ENCODE measurements around the gene HIVEP3.

HIVEP3 gene

DNA sequence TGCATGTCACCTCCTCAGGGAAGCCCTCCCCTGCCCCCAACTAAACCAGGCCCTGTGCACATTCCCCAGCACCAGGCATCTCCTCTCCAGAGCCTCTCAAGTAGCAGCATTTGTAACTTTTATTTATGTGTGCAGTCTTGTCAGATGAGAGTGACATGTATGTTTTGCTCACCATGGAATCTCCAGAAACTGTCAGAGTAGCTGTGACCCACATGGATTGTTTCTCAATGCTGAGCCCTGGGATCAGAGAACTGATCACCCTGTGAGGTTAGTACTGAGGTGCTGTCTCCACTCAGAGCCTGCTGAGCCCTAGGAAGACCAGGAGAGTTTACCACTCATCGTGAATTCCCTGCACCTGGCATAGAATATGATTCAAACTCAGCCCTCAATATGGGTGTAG is 243.3 kb downstream of the HIVEP3 start:
- DNase-seq, result no peak

DNA sequence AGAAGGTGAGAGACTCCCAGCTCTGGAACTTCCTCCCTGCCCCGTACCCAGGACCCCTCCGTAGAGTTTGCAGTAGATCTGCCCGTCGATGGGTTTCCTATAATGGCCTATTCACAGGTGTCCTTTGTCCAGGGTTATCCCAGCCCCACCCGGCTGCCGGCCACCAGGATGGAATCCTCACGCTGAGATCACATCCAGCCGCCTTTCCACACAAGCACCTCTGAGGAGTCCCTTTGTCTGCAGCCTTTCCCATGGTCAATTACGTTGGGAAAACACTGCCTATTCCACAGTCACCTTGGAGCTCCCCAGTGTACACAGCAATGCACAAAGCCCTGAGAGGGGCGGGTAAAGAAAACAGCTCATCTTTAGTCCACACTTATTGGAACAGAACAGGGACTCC is 244.2 kb downstream of the HIVEP3 start:
- DNase-seq, result no peak

DNA sequence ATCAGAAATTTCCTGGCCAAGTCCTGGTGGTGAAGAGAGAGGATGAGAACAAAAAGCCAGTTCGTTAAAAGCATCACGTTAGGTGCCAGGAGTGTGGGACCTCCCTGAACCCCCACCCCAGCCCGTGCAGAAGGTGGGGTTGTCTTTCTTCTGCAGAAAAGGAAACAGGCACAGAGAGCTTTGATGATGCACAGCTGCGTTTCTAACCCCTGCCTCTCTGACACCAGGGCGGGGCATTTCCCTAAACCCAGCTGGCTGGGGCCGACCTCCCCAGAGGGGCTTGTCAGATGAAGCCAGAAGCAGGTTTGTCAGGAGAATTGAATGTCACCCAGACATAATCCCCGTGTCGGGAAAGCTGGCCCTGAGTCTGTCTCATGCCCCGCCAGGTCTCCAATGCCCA is 244.9 kb downstream of the HIVEP3 start:
- DNase-seq, result no peak

DNA sequence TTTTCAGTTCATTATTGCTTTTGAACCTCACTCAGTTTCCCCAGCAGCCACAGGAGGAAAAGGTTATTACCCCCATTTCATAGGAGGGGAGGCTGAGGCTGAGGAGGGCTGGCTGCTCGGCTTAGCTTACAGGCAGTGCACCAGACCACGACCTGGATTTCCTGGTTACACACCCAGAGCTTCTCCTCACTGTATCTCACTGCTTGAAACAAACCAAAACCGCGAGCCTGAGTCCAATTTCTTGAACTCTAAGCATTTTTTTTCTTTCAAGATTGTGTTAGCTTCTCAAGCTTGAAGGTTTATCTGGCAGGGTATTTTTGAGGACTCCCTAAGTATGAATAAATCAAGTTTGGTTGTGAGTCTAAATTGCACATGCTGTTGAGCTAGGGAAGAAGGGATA is 245.3 kb downstream of the HIVEP3 start:
- no peak for DNase-seq

DNA sequence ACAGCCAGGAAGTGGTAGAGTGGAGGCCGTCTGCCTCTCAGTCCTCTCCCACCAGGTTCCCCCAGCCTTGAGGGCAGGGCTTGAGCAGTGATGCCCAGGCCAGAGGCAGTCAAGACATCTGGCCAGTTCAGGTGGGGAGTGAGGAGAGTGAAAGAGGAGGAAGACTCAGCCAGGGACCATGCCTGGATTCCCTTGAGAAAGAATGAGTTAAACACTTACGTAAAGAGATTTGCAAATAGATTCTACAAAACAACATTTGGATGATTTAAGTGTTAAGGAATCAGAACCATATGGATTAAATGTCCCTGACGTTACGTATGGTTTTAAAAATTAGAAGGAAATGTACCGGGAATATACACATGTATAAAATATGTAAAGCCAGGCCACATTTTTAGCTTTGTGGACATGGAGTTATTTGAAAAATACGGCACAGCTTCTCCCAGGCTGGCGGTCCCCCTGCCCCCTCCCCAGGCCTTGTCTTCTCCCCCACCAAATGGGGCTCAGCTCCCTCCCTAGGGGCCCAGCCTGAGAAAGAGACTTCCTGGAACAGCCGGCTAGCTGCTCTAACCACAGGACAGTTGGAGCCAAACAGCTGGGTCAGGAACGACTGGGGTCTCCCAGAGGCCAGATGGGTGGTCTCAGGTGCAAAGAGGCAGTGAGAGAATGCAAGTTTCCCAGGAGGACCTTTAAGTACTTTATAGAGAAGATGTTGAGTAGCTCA is 245.9 kb downstream of the HIVEP3 start:
- no peak for DNase-seq

DNA sequence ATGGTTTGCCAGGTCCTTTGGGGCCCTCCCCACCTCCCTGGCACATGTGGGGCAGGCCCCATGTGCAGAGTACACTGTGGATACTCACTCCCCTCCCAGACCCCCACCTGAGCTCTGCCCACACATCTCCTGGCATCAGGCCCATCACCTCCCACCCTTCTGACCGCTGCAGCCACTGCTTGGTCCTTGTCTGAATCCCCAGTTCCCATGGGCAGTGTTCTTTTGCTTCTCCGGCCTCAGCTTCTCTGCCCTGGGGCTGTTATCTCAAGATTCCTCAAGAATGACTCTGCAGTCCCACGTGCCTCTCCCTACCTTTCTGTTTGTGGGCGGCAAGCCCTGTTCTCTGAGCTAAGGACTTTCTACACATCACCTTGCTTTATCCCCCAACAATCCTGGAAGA is 246.5 kb downstream of the HIVEP3 start:
- peak; percentile 34 for DNase-seq

DNA sequence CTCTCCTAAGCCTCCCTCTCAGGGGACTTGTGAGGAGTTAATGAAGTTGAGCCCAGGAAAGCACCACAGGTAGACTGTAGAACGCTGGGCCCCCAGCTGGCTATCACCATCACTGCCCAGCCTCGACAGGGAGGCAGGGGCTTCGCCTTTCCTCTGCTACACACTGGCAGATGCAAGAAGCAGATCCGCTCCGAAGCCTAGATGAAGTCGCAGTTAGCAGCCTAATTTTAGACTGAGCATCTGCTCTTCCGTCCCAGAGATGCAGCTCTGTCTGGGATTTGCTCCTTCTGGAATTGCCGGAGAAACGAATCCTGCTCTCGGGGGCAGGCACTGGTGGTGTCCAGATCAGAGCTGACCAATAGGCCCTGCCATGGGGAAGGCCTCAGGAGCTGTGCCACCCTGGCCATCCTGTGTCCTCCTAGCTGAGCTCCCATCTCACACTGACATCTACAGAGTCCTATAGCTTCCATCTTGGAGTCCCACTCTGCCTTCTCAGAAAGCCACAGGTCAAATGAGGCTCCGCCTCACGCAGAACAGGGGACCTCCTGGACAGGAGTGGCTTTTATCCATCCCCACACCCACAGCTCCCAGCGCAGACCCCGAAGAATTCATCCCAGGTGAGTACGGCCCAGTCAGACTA is 247.5 kb downstream of the HIVEP3 start:
- DNase-seq, result no peak

DNA sequence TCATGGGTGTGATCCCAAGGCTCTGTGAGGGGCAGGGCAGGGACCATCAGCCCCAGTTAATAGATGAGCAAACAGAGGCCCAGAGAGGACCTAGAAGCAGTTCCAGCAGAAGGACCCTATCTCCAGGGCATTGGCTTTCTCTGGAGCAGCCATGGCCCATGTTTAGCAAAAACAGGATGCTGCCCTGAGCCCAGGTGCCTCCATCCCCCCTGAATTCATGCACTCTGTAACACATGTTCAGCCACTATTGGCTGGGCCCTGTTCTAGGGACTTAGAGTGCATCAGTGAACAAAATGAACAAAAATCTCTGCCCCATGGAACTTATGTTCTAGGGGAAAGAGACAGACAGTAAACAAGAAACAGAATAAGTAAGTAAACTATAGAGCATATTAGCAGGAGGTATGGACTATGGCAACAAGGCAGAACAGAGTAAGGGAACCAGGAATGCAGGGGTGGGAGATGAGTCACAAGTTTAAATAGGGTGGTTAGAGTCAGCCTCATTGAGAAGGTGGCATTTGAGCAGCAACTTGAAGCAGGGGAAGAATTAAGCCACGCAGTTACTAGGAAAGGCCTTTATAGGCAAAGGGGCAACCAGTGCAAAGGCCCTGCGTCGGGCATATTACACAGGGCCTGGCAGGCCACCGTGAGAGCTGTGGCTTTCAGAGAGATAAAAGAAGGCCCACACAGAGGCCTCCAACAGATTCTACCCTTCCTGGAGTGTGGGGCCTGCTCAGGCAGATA is 248.3 kb downstream of the HIVEP3 start:
- no peak for DNase-seq

DNA sequence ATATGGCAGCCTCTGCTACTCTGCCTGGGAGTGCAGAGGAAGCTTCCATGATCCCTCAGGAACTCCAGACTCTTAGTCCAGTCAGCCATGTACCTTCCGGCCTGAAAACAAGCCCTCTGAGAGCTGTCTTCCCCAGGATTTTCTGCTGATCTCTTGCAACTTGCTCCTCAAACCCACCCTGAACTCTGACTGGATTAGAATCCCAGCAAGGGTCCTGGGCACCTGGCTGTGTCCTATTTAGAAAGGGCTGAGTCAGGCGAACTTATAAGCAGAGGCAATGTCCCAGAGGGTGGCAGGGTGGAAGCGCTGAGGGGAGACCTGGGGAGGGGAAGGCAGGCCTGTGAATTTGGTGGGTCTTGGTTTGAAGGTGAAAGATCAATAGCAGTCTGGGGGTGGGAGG is 249.8 kb downstream of the HIVEP3 start:
- no peak for DNase-seq

DNA sequence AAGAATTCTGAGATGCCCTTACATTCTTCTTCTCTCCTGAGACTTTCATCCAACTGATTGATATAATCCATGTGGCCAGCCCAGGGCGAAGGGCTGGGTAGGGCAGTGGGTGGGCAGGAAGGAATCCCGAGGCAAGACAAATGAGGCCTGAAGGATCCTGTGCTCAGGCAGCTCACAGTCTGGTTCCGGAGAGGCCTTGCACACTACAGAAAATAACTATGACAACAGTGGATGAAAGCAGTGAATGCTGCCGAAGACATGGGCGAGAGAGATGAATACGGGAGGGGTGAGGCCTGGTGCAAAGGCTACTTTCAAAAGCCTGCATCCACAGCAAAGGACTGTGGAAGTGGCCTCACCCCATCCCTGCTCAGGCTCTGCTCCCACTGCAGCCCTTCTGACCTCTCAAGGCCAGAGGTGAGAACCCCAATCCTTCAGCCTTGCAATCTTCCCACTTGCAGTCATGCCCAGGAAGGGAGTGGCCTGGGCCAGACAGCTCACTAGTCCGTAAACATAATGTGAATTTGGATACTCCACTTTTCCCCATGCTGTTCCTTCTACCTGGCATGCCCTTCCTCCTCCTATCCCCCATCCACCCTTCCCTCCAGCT is 250.6 kb downstream of the HIVEP3 start:
- DNase-seq, result no peak

DNA sequence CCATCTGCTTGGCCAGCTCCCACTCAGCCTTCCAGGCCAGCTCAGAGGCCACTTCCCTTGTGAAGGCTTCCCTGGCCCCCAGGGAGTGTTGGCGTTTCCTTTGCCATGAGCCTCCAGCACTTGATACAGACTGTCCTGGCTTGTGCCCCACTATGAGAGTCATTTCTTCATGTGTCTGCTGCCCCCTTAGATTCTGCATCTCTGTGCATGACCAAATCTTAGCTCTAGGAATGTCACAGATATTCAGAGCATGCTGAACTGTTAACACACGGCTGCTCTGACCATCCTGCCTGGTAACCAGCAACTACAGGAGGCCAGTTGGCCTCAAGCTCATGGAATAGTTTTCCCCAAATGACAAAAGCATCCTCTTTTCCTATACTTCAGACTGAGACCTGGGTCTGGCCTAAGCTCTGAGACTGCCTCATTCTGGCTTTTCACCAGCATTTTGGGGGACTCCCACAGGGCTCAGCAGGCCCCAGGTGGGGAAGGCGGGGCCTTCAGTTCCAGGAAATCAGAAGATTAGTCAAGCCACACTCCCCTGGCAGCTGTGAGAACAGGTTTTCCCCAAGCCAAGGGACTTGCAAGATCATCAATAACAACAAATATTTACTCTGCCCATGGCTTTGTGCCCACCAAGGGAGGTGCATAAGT is 251.6 kb downstream of the HIVEP3 start:
- no peak for DNase-seq

DNA sequence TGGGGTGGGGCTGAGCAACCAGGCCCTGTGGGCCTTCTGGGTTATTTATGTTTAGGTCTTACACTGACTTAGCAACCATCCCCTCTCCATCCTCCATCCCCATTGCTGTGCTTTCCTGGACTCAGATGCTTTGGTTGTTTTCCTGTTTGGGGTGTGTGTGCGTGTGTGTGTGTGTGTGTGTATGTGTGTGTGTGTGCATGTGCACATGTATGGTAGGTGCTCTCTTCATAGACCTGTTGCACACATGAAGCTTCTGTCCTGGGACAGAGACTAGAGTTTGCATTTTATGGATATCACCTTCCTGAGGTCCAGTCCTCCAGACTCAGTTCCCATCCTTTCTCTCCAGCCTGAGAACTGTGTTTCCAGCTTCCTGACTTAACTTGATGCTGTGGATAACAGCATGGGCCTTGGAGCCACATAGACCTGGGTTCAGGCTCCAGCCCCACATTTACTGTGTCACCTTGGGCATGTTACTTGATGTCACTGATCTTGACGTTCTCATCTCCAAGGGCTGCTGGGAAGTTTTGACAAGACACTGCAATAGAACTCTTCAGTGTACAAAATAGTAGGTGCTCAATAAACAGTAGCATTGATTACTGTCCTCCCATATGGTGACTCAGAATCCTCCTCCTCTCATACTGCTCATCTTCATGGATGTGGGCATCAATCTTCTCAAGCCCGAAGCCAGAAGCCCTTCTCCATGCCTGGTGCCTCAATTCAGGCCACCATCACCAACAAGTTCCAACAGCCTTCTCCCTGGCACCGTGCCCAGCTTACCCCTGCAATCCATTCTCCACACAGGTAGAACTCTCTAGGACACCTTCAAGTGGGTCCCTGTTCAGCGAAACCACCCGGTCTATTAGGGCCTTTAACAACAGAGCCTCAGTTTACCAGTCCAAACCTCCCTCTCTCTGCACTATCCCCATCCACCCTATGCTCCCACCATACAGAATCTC is 252.5 kb downstream of the HIVEP3 start:
- DNase-seq, result no peak

DNA sequence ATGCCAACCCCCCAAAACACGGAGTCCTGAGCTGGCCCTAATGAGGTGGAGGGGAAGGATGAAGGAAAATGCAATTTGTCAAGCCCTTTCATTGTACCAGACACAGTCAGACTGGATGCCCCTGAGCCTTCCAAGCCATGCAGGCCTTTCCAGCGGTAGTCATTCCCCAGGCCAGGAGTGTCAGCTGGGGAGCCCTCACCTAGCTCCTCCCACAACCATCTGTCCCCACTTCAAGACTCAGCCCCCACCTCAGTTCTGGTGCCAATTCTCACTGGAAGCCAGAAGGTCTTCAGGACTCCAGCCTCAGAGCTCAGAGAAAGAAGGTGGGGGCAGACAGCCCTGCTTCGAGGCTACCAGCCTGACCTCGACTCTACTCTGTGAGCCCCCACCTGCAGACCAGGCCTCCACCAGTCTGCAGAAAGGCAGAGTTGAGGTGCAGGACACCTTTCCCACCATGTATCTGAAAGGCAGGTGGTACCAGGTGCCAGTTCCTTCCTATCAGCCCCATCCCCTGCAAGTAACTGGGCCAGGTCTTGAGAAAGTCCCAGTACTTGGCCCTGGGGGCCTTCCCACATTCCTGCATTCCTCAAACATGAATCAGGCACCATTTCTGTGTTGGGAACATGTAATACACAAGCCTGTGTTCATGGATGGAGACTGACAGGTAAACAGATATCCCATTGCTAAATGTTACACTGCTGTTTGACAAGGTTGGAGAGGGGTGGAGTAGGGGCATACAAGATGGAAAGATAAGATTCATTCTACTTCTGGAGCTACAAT is 253.7 kb downstream of the HIVEP3 start:
- peak; percentile 41 for DNase-seq

DNA sequence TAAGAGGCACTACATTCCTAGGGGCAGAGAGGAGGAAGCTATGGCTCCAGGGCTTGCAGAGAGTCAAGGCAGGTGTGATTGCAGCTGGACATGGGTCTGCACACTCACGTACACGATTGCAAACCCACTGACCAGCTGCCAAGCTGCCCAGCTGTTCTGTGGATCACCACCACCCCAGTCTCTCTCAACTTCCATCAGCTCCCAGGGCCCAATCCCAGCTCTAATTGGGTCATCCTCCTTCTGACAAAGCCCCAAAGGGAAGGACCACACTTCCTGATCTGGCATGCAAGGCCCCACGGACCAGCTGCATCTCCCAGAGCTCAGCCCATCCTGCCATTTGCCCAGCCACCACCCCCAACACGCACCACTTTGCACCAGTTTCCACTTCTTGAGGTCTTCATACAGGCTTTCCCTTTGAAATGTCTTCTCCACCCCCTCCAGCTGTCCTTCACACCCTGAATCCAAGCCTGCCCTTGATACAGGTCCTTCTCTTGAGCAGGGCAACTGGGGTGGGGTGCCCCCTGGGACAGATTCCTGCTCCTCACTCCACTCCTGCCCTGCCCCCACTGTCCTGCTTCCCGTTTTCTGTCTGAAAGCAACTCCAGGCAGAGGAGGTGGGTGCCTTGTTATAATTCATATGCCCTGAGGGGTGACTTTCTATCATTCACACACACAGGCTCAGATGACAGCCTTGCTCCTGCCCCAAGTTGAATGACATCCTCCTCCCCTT is 254.9 kb downstream of the HIVEP3 start:
- no peak for DNase-seq

DNA sequence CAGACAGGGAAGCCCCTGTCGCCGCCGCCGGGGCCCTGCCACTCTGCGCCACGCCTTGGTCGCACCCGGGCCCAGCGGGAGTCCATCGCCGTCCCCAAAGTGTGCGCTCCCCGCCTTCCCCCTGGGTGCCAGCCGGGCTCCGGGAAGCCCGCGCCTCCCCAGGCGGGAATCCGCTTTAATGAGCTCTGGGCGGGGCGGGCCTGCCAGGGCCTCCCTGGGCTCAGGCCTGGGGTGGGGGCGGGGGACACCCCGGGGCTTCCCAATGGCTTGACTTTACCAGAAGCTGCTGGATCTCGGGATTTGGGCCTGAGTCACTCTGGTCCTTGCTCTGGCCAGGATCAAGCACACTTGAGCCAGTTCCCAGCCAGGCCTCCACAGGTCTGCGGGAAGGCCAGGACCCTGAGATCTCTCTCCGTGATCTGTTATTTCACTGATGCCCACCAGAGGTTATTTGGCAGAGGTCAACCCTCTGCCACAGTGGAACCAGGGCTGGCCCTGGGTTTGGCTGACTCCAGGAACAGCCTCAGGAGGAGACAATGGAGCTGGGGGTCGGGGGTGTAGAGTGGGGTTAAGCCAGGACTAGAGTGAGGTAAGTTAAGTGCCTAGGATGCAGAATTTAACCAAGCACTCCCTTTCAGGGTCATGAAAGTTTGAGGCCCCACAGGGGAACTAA is 255.8 kb downstream of the HIVEP3 start:
- peak; percentile 58 for DNase-seq

DNA sequence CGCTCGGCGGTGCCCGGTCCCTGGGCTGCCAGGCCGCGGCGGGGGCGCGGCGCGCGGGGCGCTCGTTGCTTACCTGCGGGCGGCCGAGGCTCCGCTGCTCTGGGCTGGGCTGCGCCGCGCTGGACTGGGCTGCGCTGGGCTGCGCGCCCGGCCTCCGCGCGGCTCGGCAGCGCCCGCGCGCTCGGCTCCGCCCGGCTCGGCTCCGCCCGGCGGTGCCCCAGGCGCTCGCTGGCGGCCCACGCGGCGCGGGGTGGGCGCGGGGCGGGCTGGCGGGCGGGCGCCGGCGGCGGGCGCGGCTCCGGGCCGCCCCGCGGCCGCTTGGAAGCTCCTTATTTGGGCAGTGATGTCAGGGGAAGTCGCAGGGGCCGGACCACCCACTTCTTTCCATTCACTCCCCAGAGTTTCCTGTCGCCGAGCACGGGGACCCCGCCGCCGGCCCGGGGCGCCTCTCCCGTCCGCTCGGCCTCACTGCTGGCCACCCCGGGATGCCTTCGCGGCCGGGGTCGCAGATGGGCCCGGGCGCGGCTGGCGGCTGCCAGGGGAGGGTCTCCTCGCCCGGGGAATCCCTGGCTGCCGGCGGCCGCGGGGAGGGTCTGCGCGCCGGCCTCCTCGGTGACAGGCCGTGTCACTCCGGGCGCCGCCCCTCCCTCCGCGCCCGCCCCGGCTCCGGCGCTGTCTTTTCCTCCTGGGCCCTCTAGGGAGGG is 256.5 kb downstream of the HIVEP3 start:
- peak; percentile 71 for DNase-seq

DNA sequence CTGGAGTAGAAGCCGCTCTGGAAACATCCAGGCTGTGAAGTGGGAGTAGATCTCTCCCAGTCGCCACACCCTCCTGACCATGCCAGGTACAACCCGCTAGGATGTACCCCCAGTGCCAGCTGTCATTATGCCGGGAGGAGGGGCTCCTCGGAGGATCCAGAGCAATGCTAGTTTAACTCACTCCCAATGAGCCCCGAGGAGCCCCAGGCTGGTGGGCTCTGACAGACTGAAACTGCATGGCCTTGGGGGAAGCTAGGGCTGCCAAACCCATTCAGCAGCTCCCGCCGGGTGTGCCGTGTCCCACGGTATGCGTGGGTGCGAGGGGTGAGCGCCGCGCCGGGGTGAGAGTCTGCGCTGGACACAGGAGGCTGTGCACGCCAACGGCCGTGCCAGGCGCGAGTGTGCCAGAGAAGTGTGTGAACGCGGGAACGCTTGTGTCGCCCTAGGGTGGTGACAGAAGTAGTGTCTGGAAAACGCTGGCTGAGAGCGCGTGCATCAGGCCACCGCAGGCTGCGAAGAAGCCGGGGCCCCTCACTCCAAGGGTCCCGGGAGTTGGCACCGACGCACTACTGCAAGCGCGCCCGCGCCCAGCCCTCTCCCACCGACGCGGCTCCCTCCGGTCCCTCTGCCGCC is 257.2 kb downstream of the HIVEP3 start:
- DNase-seq, result peak; percentile 27

DNA sequence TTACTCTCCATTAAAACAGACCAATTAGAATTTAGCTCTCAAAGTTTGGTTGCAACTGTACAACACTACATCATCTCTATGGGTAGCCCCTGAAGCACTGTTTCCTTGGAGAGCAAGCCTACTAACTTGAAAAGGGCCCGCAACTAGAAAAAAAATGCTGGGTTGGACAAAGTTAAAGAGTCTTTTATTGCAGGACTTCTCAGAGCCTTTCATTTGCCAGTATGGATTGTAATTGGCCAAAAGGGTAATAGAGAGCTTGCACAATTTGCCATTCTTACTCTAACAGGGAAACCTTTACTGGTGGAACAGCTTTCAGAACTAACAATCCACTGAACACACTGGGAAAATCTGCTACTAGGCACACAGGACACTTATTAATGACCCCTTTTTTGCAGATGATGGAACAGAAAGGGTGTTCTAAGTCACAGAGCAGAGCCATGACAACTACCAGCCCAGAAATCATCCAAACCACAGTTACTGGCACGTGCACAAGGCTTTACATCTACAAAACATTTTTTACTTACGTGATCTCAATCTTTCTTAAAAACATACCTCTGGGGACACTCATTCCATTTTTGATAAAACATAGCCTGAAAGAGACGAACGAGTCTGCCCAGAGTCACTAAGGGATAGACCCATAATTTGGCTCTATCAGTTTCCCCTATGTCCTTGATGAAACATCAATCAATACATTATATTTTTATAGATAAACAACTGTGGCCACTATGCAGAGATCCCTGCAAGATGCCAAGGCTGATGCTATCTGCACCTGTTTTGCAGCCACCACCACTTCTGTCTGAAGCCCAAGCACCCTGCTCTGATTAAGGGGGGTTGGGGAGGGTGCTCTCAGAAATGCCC is 257.9 kb downstream of the HIVEP3 start:
- DNase-seq, result no peak

Measured in 8988T (cell line).